ENCODE data around the gene LRBA.

DNA sequence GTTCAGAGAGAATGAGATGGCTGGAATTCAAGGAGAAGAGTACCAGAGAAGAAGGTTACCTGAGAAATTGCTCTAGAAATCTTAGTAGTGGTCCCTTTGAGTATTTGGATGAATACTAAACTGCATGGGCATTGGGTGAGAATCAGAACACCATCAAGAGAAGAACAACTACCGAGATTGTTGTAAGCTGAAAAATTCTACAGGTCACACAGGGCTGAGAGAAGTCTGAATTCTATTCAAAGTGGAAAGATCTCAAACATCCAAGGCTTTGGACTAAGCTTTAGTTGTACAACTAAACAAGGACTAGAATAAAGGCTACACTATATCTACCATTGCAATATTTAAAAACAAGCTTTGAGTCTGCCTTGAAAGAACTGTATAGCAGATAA is 40.8 kb downstream of the LRBA start:
- TF ChIP-seq POLR2A (IDR thresholded peaks at IDR 0.05; ENCODE audit: low read depth, low read length) = no peak
- no peak for TF ChIP-seq POLR2AphosphoS5 (IDR thresholded peaks at IDR 0.05; ENCODE audit: low read depth, low read length)

Data from GM12891 (cell line).